SJCRH30 (cell line): ENCODE measurements around the gene TRNAU1AP. TPM values are rescaled to one million over a fixed set of nuclear protein-coding genes. Genes with fewer than 3 reads are reported as not detected.
A peak's percentile ranks its signal among the peaks of the same experiment; 100 is the strongest.
"Not testable (repeated sequence)": the region's sequence is repeated elsewhere in the genome, so short reads cannot be mapped to it uniquely, and the experiment has no call there.

Experiments
- DNase-seq, 2 experiments: peaks; one replicate each; pipeline ENCODE4 v3.0.0-alpha.2; 2015 to 2020
- H3K27ac ChIP-seq: fragments of 250-450 bp; sonication (Bioruptor Pico); 2 replicates; pipeline ENCODE4 v1.5.1; 2020; ENCODE audit warnings: mild to moderate bottlenecking, moderate library complexity
- H3K27me3 ChIP-seq: fragments of 250-450 bp; sonication (Bioruptor Pico); 2 replicates; pipeline ENCODE4 v1.5.1; 2020; ENCODE audit warnings: mild to moderate bottlenecking, moderate library complexity
- H3K36me3 ChIP-seq: fragments of 250-450 bp; sonication (Bioruptor Pico); 2 replicates; pipeline ENCODE4 v1.5.1; 2020; ENCODE audit warnings: mild to moderate bottlenecking, moderate library complexity
- H3K4me1 ChIP-seq: fragments of 250-450 bp; sonication (Bioruptor Pico); 2 replicates; pipeline ENCODE4 v1.5.1; 2020; ENCODE audit warnings: mild to moderate bottlenecking, moderate library complexity
- H3K4me3 ChIP-seq: fragments of 250-450 bp; sonication (Bioruptor Pico); 2 replicates; pipeline ENCODE4 v1.5.1; 2020; ENCODE audit warnings: mild to moderate bottlenecking, moderate library complexity
- H3K9me3 ChIP-seq: fragments of 250-450 bp; sonication (Bioruptor Pico); replicated peaks from 2 replicates; pipeline ENCODE4 v1.5.1; 2020; ENCODE audit warnings: mild to moderate bottlenecking, moderate library complexity
- total RNA-seq: library from RNA; depleted of rRNA; stranded (reverse); fragments of >200 nt; shearing (Covaris generic); gene quantifications from 2 replicates; pipeline ENCODE4 v1.2.3, GENCODE V29; 2014

TRNAU1AP gene
- total RNA-seq, 1 experiment from 2014 or later = 24.7 TPM

DNA sequence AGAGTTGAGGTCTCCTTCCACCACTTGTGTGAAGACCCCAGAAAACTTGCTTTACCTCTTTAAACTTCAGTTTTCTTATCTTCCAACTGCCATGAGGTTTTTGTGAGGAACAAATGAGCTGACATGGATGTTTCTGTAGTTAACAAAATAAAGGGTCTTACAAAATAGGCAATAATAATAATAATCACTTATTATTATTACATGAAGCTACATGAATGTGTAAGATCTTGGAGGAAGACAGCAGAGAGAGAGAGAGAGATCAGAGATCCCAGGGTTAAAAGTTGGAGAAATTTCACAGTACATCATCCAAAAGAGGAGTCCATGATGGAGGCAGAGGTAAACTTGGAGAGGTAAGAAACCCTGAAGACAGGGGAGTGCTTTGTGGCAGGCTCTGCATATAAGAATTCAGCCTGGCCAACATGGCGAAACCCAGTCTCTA, 36.3 kb upstream of the TRNAU1AP start:
- peaks cover 20% of the 10 kb centered on the region for H3K36me3 ChIP-seq
- H3K4me3 ChIP-seq = no peak overlapping the region
- DNase-seq = no peak
- H3K4me1 ChIP-seq = no peaks in the 10 kb centered on the region
- no peak overlapping the region for H3K27ac ChIP-seq
- no peaks in the 10 kb centered on the region for H3K9me3 ChIP-seq
- H3K27me3 ChIP-seq = no peaks in the 10 kb centered on the region

DNA sequence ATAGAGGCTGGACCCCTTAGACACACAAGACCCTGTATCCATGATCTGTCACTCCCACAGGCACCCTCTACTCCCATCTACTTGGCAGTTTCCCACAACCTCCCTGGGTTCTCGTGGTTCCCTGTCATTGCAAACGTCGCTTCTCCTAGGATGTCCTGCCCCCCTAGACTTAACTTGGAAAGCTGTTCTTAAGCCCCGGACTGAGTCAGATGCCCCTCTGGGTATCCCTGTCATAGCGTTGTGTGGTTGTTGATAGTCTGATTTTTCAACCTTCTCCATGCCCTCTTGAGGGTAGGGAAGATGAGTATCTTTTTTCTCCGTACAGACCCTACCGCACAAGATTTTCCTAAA, 35.3 kb upstream of the TRNAU1AP start:
- DNase-seq = no peak
- Histone ChIP-seq H3K36me3 (peaks cover 11% of the 10 kb centered on the region), H3K27ac (peak overlapping the region; percentile 79), H3K27me3 (no peaks in the 10 kb centered on the region), H3K4me3 (peak overlapping the region; percentile 75), H3K4me1 (no peaks in the 10 kb centered on the region), H3K9me3 (no peaks in the 10 kb centered on the region)

DNA sequence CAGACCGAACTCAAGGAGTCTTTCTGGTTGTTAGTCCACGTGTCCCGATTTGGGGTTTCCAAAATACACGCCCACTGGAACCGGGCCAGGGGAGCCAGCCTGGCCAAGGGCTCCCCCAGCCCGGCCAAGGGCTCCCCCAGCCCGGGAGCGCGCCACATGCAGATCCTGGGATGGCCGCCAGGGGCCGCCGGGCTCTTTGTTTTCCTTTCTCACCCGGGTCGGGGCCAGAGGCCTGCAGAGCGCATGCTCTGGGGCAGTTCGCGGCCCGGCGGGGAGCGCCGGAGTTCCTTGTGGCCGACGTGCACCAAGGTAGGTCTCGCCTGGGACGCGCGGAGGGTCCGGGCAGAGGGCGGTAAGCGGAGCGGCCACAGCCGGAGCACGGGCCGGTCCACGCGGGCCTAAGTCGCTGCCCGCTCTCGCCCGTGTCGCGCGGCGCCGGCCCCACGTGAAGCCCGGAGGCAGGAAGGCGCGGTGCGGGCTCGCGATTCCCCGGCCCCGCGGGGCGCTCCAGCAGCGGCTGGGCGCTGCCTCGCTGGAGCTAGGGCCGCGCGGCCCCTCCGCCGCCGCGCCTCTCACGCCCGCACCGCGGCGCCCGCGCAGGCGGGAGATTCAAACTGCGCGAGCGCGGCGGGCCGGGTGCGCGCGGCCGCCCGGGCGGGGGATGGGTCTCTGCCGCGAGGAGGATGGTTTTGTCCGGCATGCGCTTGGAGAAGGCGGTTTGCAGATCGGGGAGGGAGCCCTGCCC, 34.7 kb upstream of the TRNAU1AP start:
- Histone ChIP-seq H3K27ac (peak overlapping the region; percentile 79), H3K4me3 (peak overlapping the region; percentile 75), H3K36me3 (peaks cover 9% of the 10 kb centered on the region), H3K9me3 (no peaks in the 10 kb centered on the region), H3K27me3 (no peaks in the 10 kb centered on the region), H3K4me1 (no peaks in the 10 kb centered on the region)
- peak; percentile 95 for DNase-seq

DNA sequence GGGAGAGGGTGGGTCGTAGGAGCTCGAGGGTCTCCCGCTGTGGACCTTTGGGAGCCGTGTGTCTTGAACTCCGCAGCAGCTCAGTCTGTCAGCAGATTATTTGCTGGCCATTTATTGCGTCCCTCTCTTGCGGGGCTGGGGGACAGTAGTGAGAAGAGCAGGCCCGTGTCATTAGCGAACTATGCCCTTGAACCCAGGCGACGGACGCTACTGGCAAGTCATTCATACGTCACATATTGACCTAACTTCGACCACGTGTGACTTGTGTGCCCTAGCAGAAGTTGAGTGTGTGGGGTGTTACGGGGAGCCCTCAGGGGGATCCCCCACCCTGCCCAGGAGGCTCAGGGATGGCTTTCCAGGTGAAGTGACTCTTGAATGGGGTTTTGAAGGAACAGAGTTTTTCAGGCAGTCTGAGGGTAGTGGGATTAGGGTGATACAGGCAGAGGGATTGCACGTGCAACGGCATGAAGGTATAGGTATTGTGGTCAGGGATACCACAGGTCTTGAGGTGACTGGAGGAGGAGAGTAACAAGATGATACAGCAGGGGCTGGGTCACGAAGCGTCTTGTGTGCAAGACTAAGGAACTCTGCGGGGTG, 34.0 kb upstream of the TRNAU1AP start:
- H3K36me3 ChIP-seq = peaks cover 7% of the 10 kb centered on the region
- no peaks in the 10 kb centered on the region for H3K27me3 ChIP-seq
- peak overlapping the region; percentile 75 for H3K4me3 ChIP-seq
- H3K27ac ChIP-seq = peak overlapping the region; percentile 79
- no peaks in the 10 kb centered on the region for H3K4me1 ChIP-seq
- peak in 1 of 2 experiments; percentile 65 for DNase-seq
- no peaks in the 10 kb centered on the region for H3K9me3 ChIP-seq

DNA sequence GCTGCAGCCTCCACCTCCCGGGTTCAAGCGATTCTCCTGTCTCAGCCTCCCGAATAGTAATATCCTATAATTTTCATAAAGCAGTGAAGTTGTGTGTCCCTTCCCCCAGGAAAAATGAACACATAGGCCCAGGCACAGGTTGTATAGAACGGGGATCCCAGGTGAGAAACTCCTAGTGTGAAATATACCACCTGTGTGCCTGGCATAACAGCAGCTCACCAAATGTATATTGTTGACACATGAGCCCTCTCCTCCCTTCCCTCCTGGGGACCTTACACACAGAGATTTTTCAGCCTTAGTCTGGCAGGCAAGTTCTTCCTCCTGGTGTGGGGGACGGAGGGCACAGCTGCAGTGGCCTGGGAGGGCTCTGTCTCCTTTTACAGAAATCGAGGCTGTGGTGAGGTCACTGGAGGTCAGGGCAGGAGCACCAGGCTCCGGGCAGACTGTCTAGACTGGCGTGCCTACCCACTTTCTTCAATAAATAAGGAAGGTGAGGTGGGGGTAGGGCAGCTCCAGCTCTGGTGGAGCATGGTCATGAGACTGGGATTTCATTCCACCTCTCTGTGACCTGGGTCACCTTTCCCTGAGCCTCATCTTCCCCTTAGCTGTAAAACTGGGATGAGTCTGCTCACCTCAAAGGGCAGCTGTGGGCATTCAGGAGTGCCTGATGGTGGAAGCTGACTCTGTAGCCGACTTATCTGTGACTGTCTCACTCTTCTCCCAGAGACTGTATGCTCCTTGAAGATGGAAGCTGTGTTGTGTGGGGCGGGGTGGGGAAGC, 32.7 kb upstream of the TRNAU1AP start:
- Histone ChIP-seq H3K27ac (no peak overlapping the region), H3K36me3 (peaks cover 11% of the 10 kb centered on the region), H3K4me3 (no peak overlapping the region), H3K4me1 (no peaks in the 10 kb centered on the region), H3K9me3 (no peaks in the 10 kb centered on the region), H3K27me3 (no peaks in the 10 kb centered on the region)
- DNase-seq = no peak

DNA sequence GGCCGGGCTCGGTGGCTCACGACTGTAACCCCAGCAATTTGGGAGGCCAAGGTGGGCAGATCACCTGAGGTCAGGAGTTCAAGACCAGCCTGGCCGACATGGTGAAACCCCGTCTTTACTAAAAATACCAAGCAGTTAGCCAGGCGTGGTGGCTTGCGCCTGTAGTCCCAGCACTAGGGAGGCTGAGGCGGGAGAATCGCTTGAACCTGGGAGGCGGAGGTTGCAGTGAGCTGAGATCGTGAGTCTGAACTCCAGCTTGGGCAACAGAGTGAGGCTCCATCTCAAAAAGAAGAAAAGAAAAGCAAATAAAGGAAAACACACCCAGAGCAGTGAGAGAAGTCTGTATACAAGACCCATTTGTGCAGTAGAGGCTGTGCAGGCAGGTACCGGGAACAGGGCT, 32.1 kb upstream of the TRNAU1AP start:
- H3K9me3 ChIP-seq, H3K27ac ChIP-seq, DNase-seq, H3K4me1 ChIP-seq, H3K4me3 ChIP-seq, H3K27me3 ChIP-seq: not testable (repeated sequence)
- H3K36me3 ChIP-seq = peaks cover 11% of the 10 kb centered on the region

DNA sequence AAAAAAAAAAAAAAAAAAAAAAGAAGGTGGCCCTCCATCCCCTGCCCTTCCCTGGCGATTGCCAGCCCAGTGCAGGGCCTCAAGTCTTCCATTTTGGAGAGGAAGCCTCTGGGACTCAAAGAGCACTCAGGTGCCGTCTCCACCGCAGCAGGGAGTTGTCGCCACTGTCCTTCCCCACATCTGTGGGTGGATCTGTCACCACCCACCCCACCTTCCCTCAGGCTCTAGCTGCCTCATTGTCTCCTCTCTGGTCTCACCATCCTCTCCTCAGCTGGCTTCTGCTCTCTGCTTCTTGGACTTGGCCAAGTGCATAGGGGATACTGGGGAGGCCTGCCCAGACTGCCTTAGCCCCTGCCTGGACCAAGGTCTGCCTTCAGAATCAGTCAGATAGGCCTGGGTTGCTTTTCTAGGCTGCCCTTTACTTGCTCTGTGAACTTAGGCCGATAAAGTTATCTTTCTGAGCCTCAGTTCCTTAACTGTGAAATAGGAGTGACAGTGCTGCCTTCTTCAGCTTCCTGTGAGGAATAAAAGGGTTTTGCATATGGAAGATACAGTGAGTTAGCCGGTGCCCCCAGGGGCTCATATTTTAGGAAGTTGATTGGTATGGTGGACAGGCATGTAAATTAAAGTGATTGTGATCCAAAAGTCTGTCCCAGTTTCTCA, 31.3 kb upstream of the TRNAU1AP start:
- Histone ChIP-seq H3K4me1 (no peaks in the 10 kb centered on the region), H3K27me3 (no peaks in the 10 kb centered on the region), H3K4me3 (no peak overlapping the region), H3K27ac (no peak overlapping the region), H3K9me3 (no peaks in the 10 kb centered on the region), H3K36me3 (peaks cover 11% of the 10 kb centered on the region)
- no peak for DNase-seq

DNA sequence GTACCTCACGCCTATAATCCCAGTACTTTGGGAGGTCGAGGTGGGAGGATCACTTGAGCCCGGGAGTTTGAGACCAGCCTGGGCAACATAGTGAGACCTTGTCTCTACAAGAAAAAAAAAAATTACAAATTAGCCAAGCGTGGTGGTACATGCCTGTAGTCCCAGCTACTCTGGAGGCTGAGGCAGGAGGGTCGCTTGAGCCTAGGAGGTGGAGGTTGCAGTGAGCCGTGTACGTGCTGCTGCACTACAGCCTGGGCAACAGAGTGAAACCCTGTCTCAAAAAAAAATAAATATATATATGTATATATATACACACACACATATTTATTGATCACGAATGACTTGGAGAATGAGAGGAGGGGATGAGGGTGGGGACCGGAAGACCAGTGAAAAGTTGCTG, 30.3 kb upstream of the TRNAU1AP start:
- H3K27me3 ChIP-seq, DNase-seq: not testable (repeated sequence)
- H3K36me3 ChIP-seq = peaks cover 11% of the 10 kb centered on the region

DNA sequence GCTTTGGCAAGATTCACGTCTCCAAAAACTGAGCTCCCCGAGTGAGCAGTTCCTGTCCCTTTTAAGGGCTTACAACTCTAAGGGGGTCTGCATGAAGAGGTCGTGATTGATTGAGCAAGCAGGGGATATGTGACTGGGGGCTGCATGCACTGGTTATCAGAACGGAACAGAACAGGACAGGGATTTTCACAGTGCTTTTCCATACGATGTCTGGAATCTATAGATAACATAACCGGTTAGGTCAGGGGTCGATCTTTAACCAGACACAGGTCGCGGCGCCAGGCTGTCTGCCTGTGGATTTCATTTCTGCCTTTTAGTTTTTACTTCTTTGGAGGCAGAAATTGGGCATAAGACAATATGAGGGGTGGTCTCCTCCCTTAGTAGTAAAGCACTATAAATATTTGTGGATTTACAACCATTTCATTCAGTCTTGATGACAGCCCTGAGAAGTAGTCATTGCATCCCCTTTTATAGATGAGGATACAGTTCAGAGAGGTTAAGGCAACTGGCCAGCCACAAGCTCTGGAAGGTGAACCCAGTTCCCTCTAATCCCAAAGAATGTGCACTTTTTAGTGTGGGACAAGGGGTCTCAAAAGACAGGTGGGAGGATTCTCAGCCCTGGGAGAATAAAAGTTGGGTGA, 27.8 kb upstream of the TRNAU1AP start:
- not testable (repeated sequence) for H3K27ac ChIP-seq, H3K27me3 ChIP-seq, H3K4me1 ChIP-seq, H3K4me3 ChIP-seq, H3K9me3 ChIP-seq, DNase-seq
- H3K36me3 ChIP-seq = peaks cover 16% of the 10 kb centered on the region

More for the DNA sequence above, 30.3 kb upstream of the TRNAU1AP start:
- H3K4me3 ChIP-seq, H3K27ac ChIP-seq, H3K9me3 ChIP-seq, H3K4me1 ChIP-seq: not testable (repeated sequence)

DNA sequence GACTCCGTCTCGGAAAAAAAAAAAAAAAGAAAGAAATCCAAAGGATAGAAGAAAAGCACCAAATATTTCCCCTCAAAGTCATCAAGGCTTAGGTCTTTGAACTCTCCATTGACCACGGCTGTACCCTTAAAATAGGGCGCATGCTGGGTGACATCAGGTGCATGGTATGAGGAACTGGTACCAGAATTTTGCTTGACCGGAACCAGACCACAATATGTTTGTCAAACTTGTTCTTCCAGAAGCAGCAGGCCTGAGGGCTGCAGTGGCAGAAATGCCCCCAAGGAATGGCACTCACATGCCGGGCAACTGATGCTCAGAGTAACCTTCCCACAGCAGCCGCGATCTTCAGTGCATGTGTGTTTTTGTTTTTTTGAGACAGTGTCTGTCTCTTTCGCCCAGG, 26.0 kb upstream of the TRNAU1AP start:
- Histone ChIP-seq H3K9me3 (no peaks in the 10 kb centered on the region), H3K36me3 (peaks cover 31% of the 10 kb centered on the region), H3K27ac (no peak overlapping the region), H3K4me3 (no peak overlapping the region), H3K27me3 (no peaks in the 10 kb centered on the region), H3K4me1 (no peaks in the 10 kb centered on the region)
- no peak for DNase-seq

DNA sequence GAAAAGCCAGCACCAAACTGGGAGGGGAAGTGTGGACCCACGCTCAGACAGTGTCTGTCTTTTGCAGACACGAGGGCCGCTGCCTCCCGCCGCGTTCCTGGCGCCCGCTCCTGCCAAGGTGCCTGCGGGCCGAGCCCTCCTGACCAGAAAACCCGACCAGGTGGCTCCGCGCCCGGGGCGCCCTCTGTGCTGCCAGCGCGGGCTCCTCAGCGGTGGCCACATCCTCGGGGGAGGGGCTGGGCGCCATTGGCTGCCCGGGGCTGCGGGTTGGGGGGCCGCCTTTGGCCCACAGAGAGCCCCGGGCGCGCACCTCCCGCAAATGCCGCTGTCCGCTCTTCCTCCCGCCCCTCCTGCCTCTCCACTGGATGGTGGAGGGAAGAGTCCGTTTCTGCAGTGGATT, 22.4 kb upstream of the TRNAU1AP start:
- Histone ChIP-seq H3K27me3 (no peaks in the 10 kb centered on the region), H3K36me3 (peaks cover 48% of the 10 kb centered on the region), H3K27ac (no peak overlapping the region), H3K4me1 (no peaks in the 10 kb centered on the region), H3K4me3 (no peak overlapping the region), H3K9me3 (no peaks in the 10 kb centered on the region)
- no peak for DNase-seq

DNA sequence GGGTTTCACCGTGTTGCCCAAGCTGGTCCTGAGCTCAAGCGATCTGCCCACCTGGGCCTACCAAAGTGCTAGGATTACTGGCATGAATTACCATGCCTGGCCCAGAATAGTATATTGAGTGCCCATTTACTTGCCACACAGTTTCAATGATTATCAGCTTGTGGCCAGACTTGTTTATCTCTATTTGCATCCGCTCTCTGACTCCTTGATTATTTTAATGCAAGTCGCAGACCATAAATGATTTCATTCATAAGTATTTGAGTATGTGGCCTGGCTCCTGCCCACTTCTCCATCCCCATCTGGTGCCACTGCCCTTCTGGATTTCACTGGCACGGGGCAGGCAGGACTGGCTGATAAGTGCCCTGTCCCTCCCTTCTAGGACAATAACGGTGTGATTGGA, 18.2 kb upstream of the TRNAU1AP start:
- no peak for DNase-seq
- Histone ChIP-seq H3K4me3 (no peak overlapping the region), H3K36me3 (peaks cover 63% of the 10 kb centered on the region), H3K27ac (no peak overlapping the region), H3K4me1 (no peaks in the 10 kb centered on the region), H3K9me3 (no peaks in the 10 kb centered on the region), H3K27me3 (no peaks in the 10 kb centered on the region)

DNA sequence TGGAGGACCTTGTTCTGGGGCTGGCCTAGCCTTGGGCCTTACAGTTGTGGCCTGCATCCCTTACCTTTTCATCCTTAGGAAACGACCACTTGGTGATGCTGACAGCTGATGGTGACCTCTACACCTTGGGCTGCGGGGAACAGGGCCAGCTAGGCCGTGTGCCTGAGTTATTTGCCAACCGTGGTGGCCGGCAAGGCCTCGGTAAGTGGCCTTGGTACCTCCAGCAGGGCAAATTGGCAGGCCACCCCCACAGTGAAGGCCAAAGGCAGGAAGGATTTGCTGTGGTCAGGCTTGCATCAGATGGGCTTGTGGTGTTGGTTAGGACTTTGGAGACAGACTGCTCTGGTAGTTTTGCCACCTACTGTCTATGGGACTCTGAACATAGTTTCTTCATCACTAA, 17.7 kb upstream of the TRNAU1AP start:
- no peak for DNase-seq

DNA sequence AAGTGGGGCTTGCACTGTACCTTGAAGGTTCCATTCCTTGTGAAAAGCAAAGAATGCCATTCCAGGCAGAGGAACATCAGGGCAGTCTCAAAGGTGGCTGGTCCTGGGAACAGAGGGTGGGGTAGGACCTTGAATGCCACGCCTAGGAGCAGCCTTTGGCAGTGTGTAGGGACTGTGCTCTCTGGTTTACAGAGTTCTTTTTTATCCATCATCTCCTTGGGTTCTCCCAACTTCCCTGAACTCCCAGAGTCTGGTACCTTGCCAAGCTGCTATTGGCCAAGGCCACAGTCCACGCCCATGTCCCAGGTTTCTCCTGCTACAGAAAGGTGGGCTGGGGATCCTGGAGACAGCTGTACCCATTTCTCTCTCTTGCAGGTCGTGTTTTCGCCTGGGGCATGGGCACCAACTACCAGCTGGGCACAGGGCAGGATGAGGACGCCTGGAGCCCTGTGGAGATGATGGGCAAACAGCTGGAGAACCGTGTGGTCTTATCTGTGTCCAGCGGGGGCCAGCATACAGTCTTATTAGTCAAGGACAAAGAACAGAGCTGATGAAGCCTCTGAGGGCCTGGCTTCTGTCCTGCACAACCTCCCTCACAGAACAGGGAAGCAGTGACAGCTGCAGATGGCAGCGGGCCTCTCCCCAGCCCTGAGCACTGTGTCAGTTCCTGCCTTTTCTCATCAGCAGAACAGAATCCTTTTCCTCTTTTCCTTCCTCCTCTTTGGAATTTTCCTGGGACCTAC, 15.3 kb upstream of the TRNAU1AP start:
- Histone ChIP-seq H3K9me3 (no peaks in the 10 kb centered on the region), H3K27me3 (no peaks in the 10 kb centered on the region), H3K4me1 (no peaks in the 10 kb centered on the region), H3K36me3 (peaks cover 43% of the 10 kb centered on the region), H3K4me3 (no peak overlapping the region), H3K27ac (no peak overlapping the region)
- DNase-seq = peak; percentile 30 to 53

More for the DNA sequence above, 17.7 kb upstream of the TRNAU1AP start:
- no peaks in the 10 kb centered on the region for H3K4me1 ChIP-seq
- peaks cover 63% of the 10 kb centered on the region for H3K36me3 ChIP-seq
- H3K27me3 ChIP-seq = no peaks in the 10 kb centered on the region
- no peak overlapping the region for H3K4me3 ChIP-seq
- H3K9me3 ChIP-seq = no peaks in the 10 kb centered on the region
- no peak overlapping the region for H3K27ac ChIP-seq
